ENCODE data around the gene WIF1.

Gene WIF1

GRCh38 chr12:65162609-65163008, 41.5 kb upstream of the WIF1 start:
- no peak overlapping the region for H3K4me2 ChIP-seq (ENCODE audit: low read length)
- no peak for TF ChIP-seq CTCF (IDR thresholded peaks at IDR 0.05; ENCODE audit: low read depth, low read length, poor library complexity, severe bottlenecking)
- no peak for TF ChIP-seq EZH2phosphoT487 (IDR thresholded peaks at IDR 0.05; ENCODE audit: borderline replicate concordance, low read length)

GRCh38 chr12:65157091-65157490, 36.0 kb upstream of the WIF1 start:
- TF ChIP-seq EZH2phosphoT487 (IDR thresholded peaks at IDR 0.05; ENCODE audit: borderline replicate concordance, low read length): no peak
- TF ChIP-seq CTCF (IDR thresholded peaks at IDR 0.05; ENCODE audit: low read depth, low read length, poor library complexity, severe bottlenecking): no peak
- Histone ChIP-seq H3K9me3 (ENCODE audit: control insufficient read depth, insufficient read depth, low read length) (no peaks in the 10 kb centered on the region), H3K27me3 (ENCODE audit: control insufficient read depth, low read length) (peaks cover 8% of the 10 kb centered on the region; the same call in 1 of the 2 replicates), H3K79me2 (ENCODE audit: control insufficient read depth, low read length) (no peaks in the 10 kb centered on the region), H3F3A (ENCODE audit: control insufficient read depth, insufficient read depth) (no peaks in the 10 kb centered on the region), H3K4me1 (ENCODE audit: control insufficient read depth, low read length) (peaks cover 16% of the 10 kb centered on the region), H3K27ac (ENCODE audit: low read depth, low read length) (no peak overlapping the region), H3K9me2 (replicated peaks; ENCODE audit: control insufficient read depth, low read length) (no peaks in the 10 kb centered on the region), H3K36me3 (ENCODE audit: control insufficient read depth, low read length) (no peaks in the 10 kb centered on the region), H3K4me3 (ENCODE audit: low read length) (peak overlapping the region; percentile 25; the same call in 1 of the 2 replicates), H4K20me1 (ENCODE audit: control insufficient read depth, insufficient read depth, low read depth, low read length) (no peaks in the 10 kb centered on the region), H3K4me2 (ENCODE audit: low read length) (peak overlapping the region; percentile 40; the same call in 1 of the 2 replicates)

More at GRCh38 chr12:65162609-65163008, 41.5 kb upstream of the WIF1 start:
- H3K27ac ChIP-seq (ENCODE audit: low read depth, low read length): no peak overlapping the region
- H3K36me3 ChIP-seq (ENCODE audit: control insufficient read depth, low read length): no peaks in the 10 kb centered on the region
- no peaks in the 10 kb centered on the region for H3F3A ChIP-seq (ENCODE audit: control insufficient read depth, insufficient read depth)
- no peaks in the 10 kb centered on the region for H3K4me1 ChIP-seq (ENCODE audit: control insufficient read depth, low read length)
- H3K9me3 ChIP-seq (ENCODE audit: control insufficient read depth, insufficient read depth, low read length): no peaks in the 10 kb centered on the region
- H4K20me1 ChIP-seq (ENCODE audit: control insufficient read depth, insufficient read depth, low read depth, low read length): no peaks in the 10 kb centered on the region
- H3K27me3 ChIP-seq (ENCODE audit: control insufficient read depth, low read length): peaks cover 8% of the 10 kb centered on the region; the same call in 1 of the 2 replicates
- no peaks in the 10 kb centered on the region for H3K9me2 ChIP-seq (replicated peaks; ENCODE audit: control insufficient read depth, low read length)
- no peaks in the 10 kb centered on the region for H3K79me2 ChIP-seq (ENCODE audit: control insufficient read depth, low read length)
- H3K4me3 ChIP-seq (ENCODE audit: low read length): no peak overlapping the region

GRCh38 chr12:65156366-65156841, 35.3 kb upstream of the WIF1 start:
- peak overlapping the region; percentile 40 for H3K4me2 ChIP-seq (ENCODE audit: low read length)
- H3K4me1 ChIP-seq (ENCODE audit: control insufficient read depth, low read length): peaks cover 16% of the 10 kb centered on the region
- no peaks in the 10 kb centered on the region for H3K36me3 ChIP-seq (ENCODE audit: control insufficient read depth, low read length)
- H3K9me2 ChIP-seq (replicated peaks; ENCODE audit: control insufficient read depth, low read length): no peaks in the 10 kb centered on the region
- no peak overlapping the region for H3K27ac ChIP-seq (ENCODE audit: low read depth, low read length)
- H4K20me1 ChIP-seq (ENCODE audit: control insufficient read depth, insufficient read depth, low read depth, low read length): no peaks in the 10 kb centered on the region
- H3K79me2 ChIP-seq (ENCODE audit: control insufficient read depth, low read length): no peaks in the 10 kb centered on the region
- peak overlapping the region; percentile 25; the same call in 1 of the 2 replicates for H3K4me3 ChIP-seq (ENCODE audit: low read length)
- no peaks in the 10 kb centered on the region for H3K9me3 ChIP-seq (ENCODE audit: control insufficient read depth, insufficient read depth, low read length)
- TF ChIP-seq EZH2phosphoT487 (IDR thresholded peaks at IDR 0.05; ENCODE audit: borderline replicate concordance, low read length) (no peak), CTCF (IDR thresholded peaks at IDR 0.05; ENCODE audit: low read depth, low read length, poor library complexity, severe bottlenecking) (no peak)
- H3K27me3 ChIP-seq (ENCODE audit: control insufficient read depth, low read length): peaks cover 5% of the 10 kb centered on the region; the same call in 1 of the 2 replicates
- no peaks in the 10 kb centered on the region for H3F3A ChIP-seq (ENCODE audit: control insufficient read depth, insufficient read depth)

Data from DOHH2 (cell line).